Astrocyte (in vitro differentiated cells and primary cell): ENCODE results near the gene AWAT2.

ENCODE experiments used
- EZH2 ChIP-seq: IDR thresholded peaks from 2 replicates; pipeline ENCODE4 v1.6.1; 2012; ENCODE audit warnings: mild to moderate bottlenecking, low read length, inconsistent platforms; ENCODE audit not compliant: insufficient read depth
- TF ChIP-seq, protein P1 (sequence below): IDR thresholded peaks from 2 replicates; pipeline ENCODE4 v1.5.1; 2011; ENCODE audit warnings: low read depth, mild to moderate bottlenecking, inconsistent platforms, low read length, moderate library complexity; ENCODE audit not compliant: insufficient read depth

DNA sequence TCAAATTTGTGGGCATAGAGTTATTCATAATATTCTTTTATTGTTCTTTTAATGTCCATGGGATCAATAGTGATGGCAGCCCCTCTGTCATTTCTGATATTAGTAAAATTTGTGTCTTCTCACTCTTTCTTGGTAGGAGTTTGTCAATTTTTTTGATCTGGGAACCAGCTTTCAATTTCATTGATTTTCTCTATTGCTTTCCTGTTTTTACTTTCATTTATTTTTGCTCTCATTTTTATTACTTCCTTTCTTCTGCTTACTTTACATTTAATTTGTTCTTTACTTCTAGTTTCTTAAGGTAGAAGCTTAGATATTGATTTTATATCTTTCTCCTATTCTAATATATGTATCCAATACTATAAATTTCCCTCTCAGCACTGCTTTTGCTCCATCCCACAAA lies 40.7 kb downstream of the AWAT2 start:
- TF ChIP-seq, protein P1, sequence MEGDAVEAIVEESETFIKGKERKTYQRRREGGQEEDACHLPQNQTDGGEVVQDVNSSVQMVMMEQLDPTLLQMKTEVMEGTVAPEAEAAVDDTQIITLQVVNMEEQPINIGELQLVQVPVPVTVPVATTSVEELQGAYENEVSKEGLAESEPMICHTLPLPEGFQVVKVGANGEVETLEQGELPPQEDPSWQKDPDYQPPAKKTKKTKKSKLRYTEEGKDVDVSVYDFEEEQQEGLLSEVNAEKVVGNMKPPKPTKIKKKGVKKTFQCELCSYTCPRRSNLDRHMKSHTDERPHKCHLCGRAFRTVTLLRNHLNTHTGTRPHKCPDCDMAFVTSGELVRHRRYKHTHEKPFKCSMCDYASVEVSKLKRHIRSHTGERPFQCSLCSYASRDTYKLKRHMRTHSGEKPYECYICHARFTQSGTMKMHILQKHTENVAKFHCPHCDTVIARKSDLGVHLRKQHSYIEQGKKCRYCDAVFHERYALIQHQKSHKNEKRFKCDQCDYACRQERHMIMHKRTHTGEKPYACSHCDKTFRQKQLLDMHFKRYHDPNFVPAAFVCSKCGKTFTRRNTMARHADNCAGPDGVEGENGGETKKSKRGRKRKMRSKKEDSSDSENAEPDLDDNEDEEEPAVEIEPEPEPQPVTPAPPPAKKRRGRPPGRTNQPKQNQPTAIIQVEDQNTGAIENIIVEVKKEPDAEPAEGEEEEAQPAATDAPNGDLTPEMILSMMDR, result no peak
- no peak for TF ChIP-seq EZH2
